DND-41 (cell line): Measurements from ENCODE around the gene PACS1.

Source experiments
- ATAC-seq: fragments of 200-7000 bp; cut with Tn5 transposase; 3 replicates; pipeline ENCODE4 v1.9.1; 2021; ENCODE audit warnings: low read depth; ENCODE audit not compliant: insufficient read depth
- DNase-seq: peaks from one replicate; pipeline ENCODE4 v3.0.0-alpha.2; 2020
- H2AFZ ChIP-seq: 2 replicates; pipeline ENCODE4 v1.6.0; 2012; ENCODE audit warnings: low read depth, low read length
- H3K27ac ChIP-seq: 2 replicates; pipeline ENCODE4 v1.5.1; 2012; ENCODE audit warnings: low read length, inconsistent platforms
- H3K27me3 ChIP-seq: fragments of 200-600 bp; sonication (generic); 2 replicates; pipeline ENCODE4 v1.6.0; 2012; ENCODE audit warnings: low read length, mild to moderate bottlenecking, inconsistent platforms; ENCODE audit not compliant: insufficient read depth, poor library complexity
- H3K36me3 ChIP-seq: 2 replicates; pipeline ENCODE4 v1.5.1; 2012; ENCODE audit warnings: low read length, inconsistent platforms; ENCODE audit not compliant: insufficient read depth
- H3K4me1 ChIP-seq: 2 replicates; pipeline ENCODE4 v1.5.1; 2012; ENCODE audit warnings: mild to moderate bottlenecking, low read length; ENCODE audit not compliant: insufficient read depth
- H3K4me2 ChIP-seq: 2 replicates; pipeline ENCODE4 v1.6.0; 2012; ENCODE audit warnings: mild to moderate bottlenecking, moderate library complexity, low read length, inconsistent platforms; ENCODE audit not compliant: insufficient read depth
- H3K4me3 ChIP-seq, 2 experiments: fragments of 200-600 bp in 1 of 2; shearing (Covaris generic) in 1 of 2; 2 replicates each; pipeline ENCODE4 v1.5.1; 2012 to 2016; ENCODE audit warnings: inconsistent platforms in 2 of 2, low read length in 2 of 2, mild to moderate bottlenecking in 2 of 2, low read depth in 1 of 2, moderate library complexity in 1 of 2
- H3K79me2 ChIP-seq: 2 replicates; pipeline ENCODE4 v1.6.0; 2012; ENCODE audit warnings: low read length, inconsistent platforms; ENCODE audit not compliant: insufficient read depth
- H3K9ac ChIP-seq: 2 replicates; pipeline ENCODE4 v1.6.0; 2012; ENCODE audit warnings: low read depth, mild to moderate bottlenecking, inconsistent platforms, low read length, moderate library complexity
- H3K9me3 ChIP-seq: 2 replicates; pipeline ENCODE4 v1.5.1; 2012; ENCODE audit warnings: low read length, moderate library complexity, mild to moderate bottlenecking, inconsistent platforms; ENCODE audit not compliant: insufficient read depth, severe bottlenecking
- H4K20me1 ChIP-seq: 2 replicates; pipeline ENCODE4 v1.6.0; 2012; ENCODE audit warnings: low read length; ENCODE audit not compliant: insufficient read depth
- CTCF ChIP-seq: IDR thresholded peaks from 2 replicates; pipeline ENCODE4 v1.5.1; 2012; ENCODE audit warnings: borderline replicate concordance, low read length, moderate library complexity, mild to moderate bottlenecking; ENCODE audit not compliant: poor library complexity, severe bottlenecking; ENCODE audit errors: extremely low read depth
- EZH2 ChIP-seq: IDR thresholded peaks from 3 replicates; pipeline ENCODE4 v1.6.1; 2012; ENCODE audit warnings: borderline replicate concordance, low read depth, mild to moderate bottlenecking, moderate library complexity, low read length, inconsistent platforms; ENCODE audit not compliant: severe bottlenecking

The PACS1 gene

GRCh38 chr11:66287889-66288670, 218.0 kb downstream of the PACS1 start:
- DNase-seq (no peak), ATAC-seq (no peak)
- no peaks in the 10 kb centered on the region for H3K36me3 ChIP-seq
- peaks cover 12% of the 10 kb centered on the region for H4K20me1 ChIP-seq
- peak overlapping the region; percentile 88 for H2AFZ ChIP-seq
- peak overlapping the region; percentile 78 for H3K9ac ChIP-seq
- H3K79me2 ChIP-seq = peaks cover 14% of the 10 kb centered on the region
- peak overlapping the region; percentile 84 for H3K4me2 ChIP-seq
- TF ChIP-seq CTCF = no peak
- no peak for TF ChIP-seq EZH2
- no peaks in the 10 kb centered on the region for H3K27me3 ChIP-seq
- H3K4me3 ChIP-seq = peak overlapping the region; percentile 87 to 96; a peak in 3 of 4 replicates
- peak overlapping the region; percentile 73 for H3K27ac ChIP-seq
- H3K9me3 ChIP-seq = no peaks in the 10 kb centered on the region
- H3K4me1 ChIP-seq = peaks cover 36% of the 10 kb centered on the region

GRCh38 chr11:66288671-66289547, 218.8 kb downstream of the PACS1 start, which contains the start of gene YIF1A:
Gene YIF1A (minus strand): TSS chr11:66289143. CDS start chr11:66288985, 158 bp downstream.
- Histone ChIP-seq H3K36me3 (no peaks in the 10 kb centered on the region), H3K4me1 (peaks cover 33% of the 10 kb centered on the region), H3K4me3 (peak within 1 kb of the TSS; percentile 87 to 96; a peak in 3 of 4 replicates), H3K27me3 (no peaks in the 10 kb centered on the region), H4K20me1 (peaks cover 8% of the 10 kb centered on the region), H3K9ac (peak within 1 kb of the TSS; percentile 78), H2AFZ (peak within 1 kb of the TSS; percentile 88), H3K9me3 (no peaks in the 10 kb centered on the region), H3K4me2 (peak within 1 kb of the TSS; percentile 84), H3K79me2 (peaks cover 14% of the 10 kb centered on the region), H3K27ac (peak within 1 kb of the TSS; percentile 73)
- peak; percentile 95 for ATAC-seq
- DNase-seq = peak; percentile 99
- no peak for TF ChIP-seq EZH2
- peak; percentile 34 for TF ChIP-seq CTCF

- H3K27ac ChIP-seq = peak overlapping the region; percentile 71
- no peaks in the 10 kb centered on the region for H3K36me3 ChIP-seq
- H3K9ac ChIP-seq = peak overlapping the region; percentile 53
- H3K9me3 ChIP-seq = no peaks in the 10 kb centered on the region
- H3K4me1 ChIP-seq = peaks cover 33% of the 10 kb centered on the region
- H2AFZ ChIP-seq = peak overlapping the region; percentile 70
- peak overlapping the region; percentile 84 for H3K4me2 ChIP-seq
- TF ChIP-seq EZH2 = no peak
- TF ChIP-seq CTCF = no peak
- peak; percentile 89 for DNase-seq
- H4K20me1 ChIP-seq = peaks cover 8% of the 10 kb centered on the region; the same call in 1 of the 2 replicates
- H3K79me2 ChIP-seq = peaks cover 14% of the 10 kb centered on the region
- ATAC-seq = peak; percentile 66
- peak overlapping the region; percentile 31 to 96; a peak in 3 of 4 replicates for H3K4me3 ChIP-seq
- no peaks in the 10 kb centered on the region for H3K27me3 ChIP-seq
Measured at GRCh38 chr11:66289548-66290329, 219.7 kb downstream of the PACS1 start.
